Measurements from ENCODE around the gene TRIM8. TPM values are rescaled to one million over a fixed set of nuclear protein-coding genes. Genes with fewer than 3 reads are reported as not detected.

The TRIM8 gene
- total RNA-seq, 1 experiment from 2014 or later: 37.0 TPM

GRCh38 chr10:102644646-102645387, 538 bp downstream of the TRIM8 start:
- Histone ChIP-seq H4K20me1 (ENCODE audit: control insufficient read depth, insufficient read depth, insufficient read length) (peaks cover 3% of the 10 kb centered on the region), H3K23me2 (ENCODE audit: insufficient read length, low read depth, low read length, poor library complexity, severe bottlenecking) (peaks cover 28% of the 10 kb centered on the region), H3K9ac (ENCODE audit: extremely low read depth, insufficient read length, low read length) (peak overlapping the region; percentile 58), H4K91ac (ENCODE audit: insufficient read length, low read depth, low read length) (no peak overlapping the region), H2AK5ac (ENCODE audit: insufficient read length, low read length) (no peak overlapping the region), H3K4me1 (ENCODE audit: insufficient read depth, low read length) (peaks cover 5% of the 10 kb centered on the region; the same call in 1 of the 2 replicates), H3K14ac (ENCODE audit: insufficient read depth, low read length) (peak overlapping the region; percentile 80), H3K4me2 (ENCODE audit: insufficient read depth, insufficient read length, low read length) (peak overlapping the region; percentile 77), H3K56ac (ENCODE audit: insufficient read length, low read depth, low read length) (no peak overlapping the region), H3T11ph (ENCODE audit: low read length) (no peak overlapping the region), H3K18ac (ENCODE audit: insufficient read length, low read depth, low read length) (peak overlapping the region; percentile 72), H3K23ac (ENCODE audit: insufficient read length, low read depth, low read length) (no peak overlapping the region), H3K79me1 (ENCODE audit: insufficient read depth, low read depth, low read length, poor library complexity, severe bottlenecking) (no peaks in the 10 kb centered on the region), H3K4ac (ENCODE audit: low read depth, low read length) (no peak overlapping the region), H3K27ac (ENCODE audit: insufficient read length, low read depth, low read length) (no peak overlapping the region), H3K27me3 (ENCODE audit: insufficient read depth, low read length) (no peaks in the 10 kb centered on the region), H2BK12ac (ENCODE audit: insufficient read length, low read depth, low read length) (no peak overlapping the region), H3K9me3 (ENCODE audit: control insufficient read depth, low read depth, low read length) (no peaks in the 10 kb centered on the region), H4K5ac (ENCODE audit: insufficient read length, low read depth, low read length) (no peak overlapping the region), H2BK120ac (ENCODE audit: low read depth, low read length, poor library complexity, severe bottlenecking) (no peak overlapping the region), H2BK15ac (ENCODE audit: low read depth, low read length) (no peak overlapping the region), H4K8ac (replicated peaks; ENCODE audit: insufficient read length, low read depth, low read length) (no peak overlapping the region), H2BK5ac (ENCODE audit: insufficient read length, low read length) (no peak overlapping the region), H2BK20ac (ENCODE audit: low read depth, low read length, poor library complexity, severe bottlenecking) (no peak overlapping the region), H3K79me2 (ENCODE audit: insufficient read depth, low read length) (peaks cover 19% of the 10 kb centered on the region; the same call in 1 of the 2 replicates), H2AFZ (ENCODE audit: low read length) (no peak overlapping the region)
- H3K27ac Mint-ChIP-seq: peak overlapping the region in 2 of 3 experiments; percentile 88 to 91; a peak in 2 of 7 replicates
- no peaks in the 10 kb centered on the region; a peak in 1 of 5 replicates for H3K9me3 Mint-ChIP-seq
- peak overlapping the region; percentile 93 to 97 for H3K4me3 Mint-ChIP-seq
- peaks cover 47% of the 10 kb centered on the region in 2 experiments for H3K4me1 Mint-ChIP-seq
- DNase-seq: peak; percentile 89
- peaks cover 0 to 4% (median 0%) of the 10 kb centered on the region in 3 experiments; a peak in 2 of 7 replicates for H3K36me3 Mint-ChIP-seq (ENCODE audit: insufficient read depth in 1 of 3, low read depth in 3 of 3)
- WGBS (ENCODE audit: extremely low coverage, insufficient read length, low lambda C conversion rate): no CpG with 5 or more reads among the region's 62 CpGs
- peak; percentile 79 for TF ChIP-seq CTCF (conservative IDR thresholded peaks at IDR 0.05)
- no peaks in the 10 kb centered on the region for H3K27me3 Mint-ChIP-seq (ENCODE audit: low read depth)

All from H9 (cell line).